Keratinocyte (primary cell): ENCODE data around the gene QRSL1. TPM values are rescaled to one million over a fixed set of nuclear protein-coding genes. Genes with fewer than 3 reads are reported as not detected.
"Not testable (repeated sequence)": the region's sequence is repeated elsewhere in the genome, so short reads cannot be mapped to it uniquely, and the experiment has no call there.

Experiments
- DNase-seq: peaks from one replicate; pipeline ENCODE4 v3.0.0-alpha.2; 2011; ENCODE audit warnings: low read depth, missing footprints, low spot score
- FAIRE-seq: peaks from 2 replicates; lab custom pipeline; 2011; peaks lifted over from hg19 to GRCh38; lab: Jason Lieb, UNC
- H2AFZ ChIP-seq: 2 replicates; pipeline ENCODE4 v1.6.0; 2012; ENCODE audit warnings: low read length, control low read depth, inconsistent platforms; ENCODE audit not compliant: control insufficient read depth
- H3K27ac ChIP-seq: 2 replicates; pipeline ENCODE4 v1.5.1; 2011; ENCODE audit warnings: low read length; ENCODE audit not compliant: control insufficient read depth, insufficient read depth
- H3K27me3 ChIP-seq: 3 replicates; pipeline ENCODE4 v1.6.0; 2011; ENCODE audit warnings: low read length; ENCODE audit not compliant: control insufficient read depth, insufficient read depth; ENCODE audit errors: extremely low read depth
- H3K36me3 ChIP-seq, 2 experiments: 2 replicates in 1 of 2; 3 replicates in 1 of 2; pipeline ENCODE4 v1.5.1; 2011; ENCODE audit warnings: low read length in 2 of 2, mild to moderate bottlenecking in 1 of 2; ENCODE audit not compliant: control insufficient read depth in 2 of 2, insufficient read depth in 2 of 2; ENCODE audit errors: extremely low read depth in 1 of 2
- H3K4me1 ChIP-seq: 3 replicates; pipeline ENCODE4 v1.5.1; 2011; ENCODE audit warnings: low read length; ENCODE audit not compliant: control insufficient read depth, insufficient read depth; ENCODE audit errors: extremely low read depth
- H3K4me2 ChIP-seq: 3 replicates; pipeline ENCODE4 v1.6.0; 2011; ENCODE audit warnings: low read depth, low read length; ENCODE audit not compliant: control insufficient read depth, insufficient read depth; ENCODE audit errors: extremely low read depth
- H3K4me3 ChIP-seq, 3 experiments: fragments of 200-600 bp in 1 of 3; sonication (generic) in 1 of 3; 2 replicates in 2 of 3; 3 replicates in 1 of 3; pipeline ENCODE4 v1.5.1; 2011 to 2016; ENCODE audit warnings: low read length in 3 of 3, mild to moderate bottlenecking in 3 of 3, control low read depth in 2 of 3, inconsistent platforms in 1 of 3, low read depth in 1 of 3, mixed read lengths in 1 of 3, mixed run types in 1 of 3, moderate library complexity in 1 of 3; ENCODE audit not compliant: control insufficient read depth in 2 of 3, insufficient read depth in 2 of 3; ENCODE audit errors: extremely low read depth in 1 of 3
- H3K79me2 ChIP-seq: 2 replicates; pipeline ENCODE4 v1.6.0; 2012; ENCODE audit warnings: low read length; ENCODE audit not compliant: control insufficient read depth, insufficient read depth
- H3K9ac ChIP-seq: 3 replicates; pipeline ENCODE4 v1.6.0; 2011; ENCODE audit warnings: low read length; ENCODE audit not compliant: control insufficient read depth, insufficient read depth; ENCODE audit errors: extremely low read depth
- H3K9me1 ChIP-seq: 3 replicates; pipeline ENCODE4 v1.6.0; 2011; ENCODE audit warnings: low read length; ENCODE audit not compliant: control insufficient read depth, insufficient read depth; ENCODE audit errors: extremely low read depth
- H3K9me3 ChIP-seq: 2 replicates; pipeline ENCODE4 v1.5.1; 2012; ENCODE audit warnings: low read depth, low read length; ENCODE audit not compliant: control insufficient read depth
- H4K20me1 ChIP-seq: 3 replicates; pipeline ENCODE4 v1.6.0; 2011; ENCODE audit warnings: low read length; ENCODE audit not compliant: control insufficient read depth, insufficient read depth; ENCODE audit errors: extremely low read depth
- CTCF ChIP-seq, 3 experiments: IDR thresholded peaks in 1 of 3; conservative IDR thresholded peaks in 1 of 3; optimal IDR thresholded peaks in 1 of 3; 2 replicates in 2 of 3; 3 replicates in 1 of 3; pipeline versions ENCODE3 to v1.5.1; 2011; ENCODE audit warnings: low read length in 3 of 3, mild to moderate bottlenecking in 3 of 3, moderate library complexity in 2 of 3, control low read depth in 1 of 3, inconsistent platforms in 1 of 3; ENCODE audit not compliant: insufficient read depth in 2 of 3; ENCODE audit errors: extremely low read depth in 1 of 3
- EZH2 ChIP-seq: IDR thresholded peaks from one replicate; pipeline ENCODE4 v1.6.1; 2012; ENCODE audit warnings: inconsistent platforms, mild to moderate bottlenecking, low read length, moderate library complexity
- dilution Hi-C: fragments of 300-500 bp; cut with MboI; formaldehyde crosslinking; loops from one replicate; pipeline ENCODE4 v1.7.0; 2020; ENCODE audit warnings: low sequenced_read_pairs; ENCODE audit not compliant: extremely low pct_ligation_motif_present
- polyA plus RNA-seq, 5 experiments: library from polyadenylated mRNA; depleted of rRNA in 3 of 5; stranded (reverse) in 3 of 5; stranded (forward) in 1 of 5; unstranded in 1 of 5; fragments of >200 nt; gene quantifications; 1 replicate in 1 of 5; 2 replicates in 3 of 5; 3 replicates in 1 of 5; pipeline versions ENCODE4 v1.2.1 to v1.2.3, GENCODE V29; 2011 to 2012; ENCODE audit warnings: missing spikeins in 2 of 5, low read depth in 1 of 5, low replicate concordance in 1 of 5

Gene QRSL1
- polyA plus RNA-seq, 1 donor (not counting 4 experiments of a cell fraction or from before 2014, with no cell fraction given), result 14.6 TPM

GRCh38 chr6:106586815-106587415 is 42.5 kb upstream of the QRSL1 start:
- DNase-seq, result no peak
- Histone ChIP-seq H3K4me3 (no peak overlapping the region), H2AFZ (no peak overlapping the region), H3K27ac (peak overlapping the region; percentile 8), H3K79me2 (no peaks in the 10 kb centered on the region), H3K27me3 (no peaks in the 10 kb centered on the region), H3K9me1 (no peaks in the 10 kb centered on the region), H3K9me3 (no peaks in the 10 kb centered on the region), H4K20me1 (no peaks in the 10 kb centered on the region), H3K4me2 (no peak overlapping the region), H3K36me3 (peaks cover 2 to 6% of the 10 kb centered on the region in 2 experiments), H3K4me1 (peaks cover 16% of the 10 kb centered on the region), H3K9ac (no peak overlapping the region)
- dilution Hi-C loops, result no loop called here
- peak; percentile 85 for FAIRE-seq
- TF ChIP-seq EZH2 (no peak), CTCF (optimal IDR thresholded peaks at IDR 0.05 in 1 of 3, IDR thresholded peaks at IDR 0.05 in 1 of 3, conservative IDR thresholded peaks at IDR 0.05 in 1 of 3; ENCODE audit: extremely low read depth in 1 of 3, insufficient read depth in 2 of 3, low read length in 3 of 3) (no peak)

GRCh38 chr6:106588937-106589336 is 40.4 kb upstream of the QRSL1 start:
- DNase-seq, H3K9ac ChIP-seq, H3K4me3 ChIP-seq, H2AFZ ChIP-seq, H3K9me3 ChIP-seq, H3K27ac ChIP-seq, H4K20me1 ChIP-seq, H3K9me1 ChIP-seq, dilution Hi-C loops, H3K36me3 ChIP-seq, FAIRE-seq, H3K79me2 ChIP-seq, H3K4me2 ChIP-seq, H3K27me3 ChIP-seq: not testable (repeated sequence)
- peaks cover 16% of the 10 kb centered on the region for H3K4me1 ChIP-seq
